PC-3 (cell line): ENCODE data around the gene PRKN.

ENCODE experiments used
- EZH2 ChIP-seq: fragments of 300-600 bp; sonication (generic); IDR thresholded peaks from one replicate; pipeline ENCODE4 v1.6.1; 2017; ENCODE audit warnings: antibody characterized with exemption, mild to moderate bottlenecking, low read length; ENCODE audit not compliant: unreplicated experiment
- TF ChIP-seq, protein P1 (sequence below): fragments of 300-600 bp; sonication (generic); conservative IDR thresholded peaks from 2 replicates; pipeline ENCODE4 v1.5.1; 2017; ENCODE audit warnings: antibody characterized with exemption, low read depth, mild to moderate bottlenecking, low read length

DNA sequence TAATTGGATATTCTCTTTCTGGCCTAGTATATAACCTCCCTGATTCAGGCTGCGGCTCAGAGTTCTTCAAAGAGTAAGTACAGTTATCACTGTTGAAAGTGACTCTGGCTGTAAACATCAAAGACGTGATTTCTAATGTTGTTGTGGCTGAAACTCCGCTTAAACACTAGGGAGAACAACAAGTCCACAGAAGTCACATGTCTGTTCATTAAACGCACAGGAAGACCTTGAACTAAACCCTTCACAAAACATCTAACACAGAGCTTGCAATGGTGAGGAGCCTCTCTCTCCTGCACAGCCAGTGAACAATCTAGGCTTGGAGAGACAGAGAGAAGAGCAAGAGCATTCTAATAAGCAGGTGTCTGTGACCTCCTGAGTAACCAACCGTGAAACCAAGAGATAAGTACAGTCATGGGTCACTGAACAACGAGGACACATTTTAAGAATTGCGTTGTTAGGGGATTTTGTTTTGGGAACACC is 249.3 kb downstream of the PRKN start:
- TF ChIP-seq, protein P1, sequence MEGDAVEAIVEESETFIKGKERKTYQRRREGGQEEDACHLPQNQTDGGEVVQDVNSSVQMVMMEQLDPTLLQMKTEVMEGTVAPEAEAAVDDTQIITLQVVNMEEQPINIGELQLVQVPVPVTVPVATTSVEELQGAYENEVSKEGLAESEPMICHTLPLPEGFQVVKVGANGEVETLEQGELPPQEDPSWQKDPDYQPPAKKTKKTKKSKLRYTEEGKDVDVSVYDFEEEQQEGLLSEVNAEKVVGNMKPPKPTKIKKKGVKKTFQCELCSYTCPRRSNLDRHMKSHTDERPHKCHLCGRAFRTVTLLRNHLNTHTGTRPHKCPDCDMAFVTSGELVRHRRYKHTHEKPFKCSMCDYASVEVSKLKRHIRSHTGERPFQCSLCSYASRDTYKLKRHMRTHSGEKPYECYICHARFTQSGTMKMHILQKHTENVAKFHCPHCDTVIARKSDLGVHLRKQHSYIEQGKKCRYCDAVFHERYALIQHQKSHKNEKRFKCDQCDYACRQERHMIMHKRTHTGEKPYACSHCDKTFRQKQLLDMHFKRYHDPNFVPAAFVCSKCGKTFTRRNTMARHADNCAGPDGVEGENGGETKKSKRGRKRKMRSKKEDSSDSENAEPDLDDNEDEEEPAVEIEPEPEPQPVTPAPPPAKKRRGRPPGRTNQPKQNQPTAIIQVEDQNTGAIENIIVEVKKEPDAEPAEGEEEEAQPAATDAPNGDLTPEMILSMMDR: no peak
- TF ChIP-seq EZH2: no peak
